ENCODE measurements around the gene GLP2R.

The GLP2R gene

GRCh38 chr17:9886141-9886930, 60.6 kb downstream of the GLP2R start:
- no peak overlapping the region for H2AFZ ChIP-seq
- no peak overlapping the region for H3K27ac ChIP-seq
- H3K79me2 ChIP-seq: no peaks in the 10 kb centered on the region
- TF ChIP-seq CTCF (IDR thresholded peaks at IDR 0.05): no peak
- H3K9ac ChIP-seq: no peak overlapping the region
- no peak overlapping the region for H3K4me2 ChIP-seq (ENCODE audit: low read length)
- H3K27me3 ChIP-seq (ENCODE audit: control insufficient read depth, insufficient read depth, low read length): no peaks in the 10 kb centered on the region
- no peak overlapping the region for H3K4me3 ChIP-seq (ENCODE audit: low read depth, low read length)
- no peaks in the 10 kb centered on the region for H3K9me3 ChIP-seq (ENCODE audit: control insufficient read depth, low read length)
- no peaks in the 10 kb centered on the region for H3K4me1 ChIP-seq
- H3K36me3 ChIP-seq (ENCODE audit: control insufficient read depth, insufficient read depth, low read length): no peaks in the 10 kb centered on the region

GRCh38 chr17:9887508-9887907, 61.8 kb downstream of the GLP2R start:
- Histone ChIP-seq H3K27me3 (ENCODE audit: control insufficient read depth, insufficient read depth, low read length) (no peaks in the 10 kb centered on the region), H3K4me2 (ENCODE audit: low read length) (no peak overlapping the region), H3K27ac (no peak overlapping the region), H2AFZ (no peak overlapping the region), H3K9me3 (ENCODE audit: control insufficient read depth, low read length) (no peaks in the 10 kb centered on the region), H3K4me1 (no peaks in the 10 kb centered on the region), H3K4me3 (ENCODE audit: low read depth, low read length) (no peak overlapping the region), H3K9ac (no peak overlapping the region), H3K36me3 (ENCODE audit: control insufficient read depth, insufficient read depth, low read length) (no peaks in the 10 kb centered on the region), H3K79me2 (no peaks in the 10 kb centered on the region)
- TF ChIP-seq CTCF (IDR thresholded peaks at IDR 0.05): no peak

- Histone ChIP-seq H3K4me3 (ENCODE audit: low read depth, low read length) (no peak overlapping the region), H3K36me3 (ENCODE audit: control insufficient read depth, insufficient read depth, low read length) (no peaks in the 10 kb centered on the region), H3K9ac (no peak overlapping the region), H3K27ac (no peak overlapping the region), H3K4me1 (no peaks in the 10 kb centered on the region), H3K79me2 (no peaks in the 10 kb centered on the region), H3K9me3 (ENCODE audit: control insufficient read depth, low read length) (no peaks in the 10 kb centered on the region), H3K4me2 (ENCODE audit: low read length) (no peak overlapping the region), H2AFZ (no peak overlapping the region), H3K27me3 (ENCODE audit: control insufficient read depth, insufficient read depth, low read length) (no peaks in the 10 kb centered on the region)
- TF ChIP-seq CTCF (IDR thresholded peaks at IDR 0.05): no peak
These were observed 64.4 kb downstream of the GLP2R start for GRCh38 chr17:9890124-9890523.

- Histone ChIP-seq H2AFZ (no peak overlapping the region), H3K9me3 (ENCODE audit: control insufficient read depth, low read length) (no peaks in the 10 kb centered on the region), H3K79me2 (no peaks in the 10 kb centered on the region), H3K4me1 (no peaks in the 10 kb centered on the region), H3K4me2 (ENCODE audit: low read length) (no peak overlapping the region), H3K36me3 (ENCODE audit: control insufficient read depth, insufficient read depth, low read length) (no peaks in the 10 kb centered on the region), H3K4me3 (ENCODE audit: low read depth, low read length) (no peak overlapping the region), H3K27ac (no peak overlapping the region), H3K27me3 (ENCODE audit: control insufficient read depth, insufficient read depth, low read length) (no peaks in the 10 kb centered on the region), H3K9ac (no peak overlapping the region)
- TF ChIP-seq CTCF (IDR thresholded peaks at IDR 0.05): no peak
These were observed 67.8 kb downstream of the GLP2R start for GRCh38 chr17:9893411-9894012.

- Histone ChIP-seq H2AFZ (no peak overlapping the region), H3K36me3 (ENCODE audit: control insufficient read depth, insufficient read depth, low read length) (no peaks in the 10 kb centered on the region), H3K4me2 (ENCODE audit: low read length) (no peak overlapping the region), H3K4me1 (no peaks in the 10 kb centered on the region), H3K79me2 (no peaks in the 10 kb centered on the region), H3K4me3 (ENCODE audit: low read depth, low read length) (no peak overlapping the region), H3K27ac (no peak overlapping the region), H3K9me3 (ENCODE audit: control insufficient read depth, low read length) (no peaks in the 10 kb centered on the region), H3K27me3 (ENCODE audit: control insufficient read depth, insufficient read depth, low read length) (no peaks in the 10 kb centered on the region), H3K9ac (no peak overlapping the region)
- no peak for TF ChIP-seq CTCF (IDR thresholded peaks at IDR 0.05)
These were observed 68.5 kb downstream of the GLP2R start for GRCh38 chr17:9894231-9894630.
